H1 (cell line): ENCODE data around the gene DMXL2. TPM values are rescaled to one million over a fixed set of nuclear protein-coding genes. Genes with fewer than 3 reads are reported as not detected.

Source experiments
- CTCF ChIA-PET: fragments of 300-600 bp; sonication (Branson Sonifier 250); formaldehyde crosslinking; loops from one replicate; lab custom pipeline; 2021; ENCODE audit not compliant: partially characterized antibody; lab: Charles Lee
- POLR2A ChIA-PET: fragments of 300-600 bp; sonication (Branson Sonifier 250); formaldehyde crosslinking; loops from one replicate; lab custom pipeline; 2021; ENCODE audit warnings: inconsistent platforms; ENCODE audit not compliant: partially characterized antibody; lab: Charles Lee
- DNase-seq, 2 experiments: peaks; one replicate each; pipeline versions ENCODE4 v3.0.0 to v3.0.0-alpha.2; 2010 to 2022; ENCODE audit warnings: low spot score in 2 of 2, low read depth in 1 of 2, mixed read lengths in 1 of 2
- FAIRE-seq: peaks from 2 replicates; lab custom pipeline; 2011; peaks lifted over from hg19 to GRCh38; lab: Jason Lieb, UNC
- H2AFZ ChIP-seq: 2 replicates; pipeline ENCODE4 v1.8.1; 2012; ENCODE audit warnings: low read length, inconsistent platforms
- H2AK5ac ChIP-seq: 2 replicates; pipeline ENCODE4 v1.6.1; 2013; ENCODE audit warnings: low read depth, low read length
- H2BK120ac ChIP-seq: replicated peaks from 2 replicates; pipeline ENCODE3; 2013; ENCODE audit warnings: low read depth, low read length, inconsistent platforms
- H2BK12ac ChIP-seq: 2 replicates; pipeline ENCODE4 v1.6.1; 2013; ENCODE audit warnings: low read depth, low read length
- H2BK15ac ChIP-seq: 2 replicates; pipeline ENCODE4 v1.6.1; 2013; ENCODE audit warnings: low read length
- H2BK20ac ChIP-seq: 2 replicates; pipeline ENCODE4 v1.6.1; 2013; ENCODE audit warnings: low read length
- H2BK5ac ChIP-seq: 2 replicates; pipeline ENCODE4 v1.6.1; 2013; ENCODE audit warnings: low read depth, low read length
- H3K14ac ChIP-seq: 2 replicates; pipeline ENCODE4 v1.6.1; 2013; ENCODE audit warnings: inconsistent platforms; ENCODE audit not compliant: insufficient read length
- H3K18ac ChIP-seq: 2 replicates; pipeline ENCODE4 v1.6.1; 2013; ENCODE audit warnings: low read length; ENCODE audit errors: extremely low read depth
- H3K23ac ChIP-seq: 2 replicates; pipeline ENCODE4 v1.6.1; 2013; ENCODE audit warnings: inconsistent platforms; ENCODE audit not compliant: insufficient read length
- H3K23me2 ChIP-seq: 2 replicates; pipeline ENCODE4 v1.6.1; 2013; ENCODE audit warnings: low read depth, low read length
- H3K27ac ChIP-seq: 2 replicates; pipeline ENCODE4 v1.6.1; 2011; ENCODE audit warnings: low read depth, low read length, inconsistent platforms
- H3K27me3 ChIP-seq, 4 experiments: replicated peaks in 1 of 4; 1 replicate in 1 of 4; 2 replicates in 3 of 4; pipeline versions ENCODE4 v1.6.1 to v1.8.1; 2011 to 2013; ENCODE audit warnings: low read length in 3 of 4, mild to moderate bottlenecking in 3 of 4, inconsistent platforms in 2 of 4, mixed read lengths in 2 of 4, moderate library complexity in 1 of 4; ENCODE audit not compliant: control insufficient read depth in 3 of 4, insufficient read depth in 3 of 4; ENCODE audit errors: extremely low read depth in 1 of 4
- H3K36me3 ChIP-seq, 4 experiments: 2 replicates each; pipeline versions ENCODE4 v1.6.1 to v1.8.1; 2011 to 2013; ENCODE audit warnings: mild to moderate bottlenecking in 4 of 4, low read length in 3 of 4, moderate library complexity in 2 of 4, control low read depth in 1 of 4, inconsistent platforms in 1 of 4; ENCODE audit not compliant: insufficient read depth in 4 of 4, control insufficient read depth in 2 of 4
- H3K4ac ChIP-seq: replicated peaks from 2 replicates; pipeline ENCODE3; 2013; ENCODE audit warnings: low read length, low read depth, mixed read lengths, inconsistent platforms; ENCODE audit not compliant: insufficient read length
- H3K4me1 ChIP-seq, 4 experiments: replicated peaks in 1 of 4; 1 replicate in 1 of 4; 2 replicates in 3 of 4; pipeline versions ENCODE4 v1.6.1 to v1.8.1; 2011 to 2013; ENCODE audit warnings: low read length in 3 of 4, inconsistent platforms in 2 of 4, mixed read lengths in 1 of 4; ENCODE audit not compliant: insufficient read depth in 4 of 4, control insufficient read depth in 3 of 4
- H3K4me2 ChIP-seq, 2 experiments: 2 replicates each; pipeline versions ENCODE4 v1.6.1 to v1.8.1; 2011 to 2013; ENCODE audit warnings: low read depth in 2 of 2, low read length in 2 of 2, control low read depth in 1 of 2, inconsistent platforms in 1 of 2, mild to moderate bottlenecking in 1 of 2; ENCODE audit not compliant: insufficient read depth in 1 of 2
- H3K4me3 ChIP-seq, 4 experiments: fragments of 200-600, 300-600 bp in 1 of 4; sonication (generic), shearing (Covaris generic), sonication (Bioruptor Twin) in 1 of 4; 2 replicates each; pipeline versions ENCODE4 v1.5.1 to v1.8.1; 2011 to 2016; ENCODE audit warnings: low read length in 4 of 4, low read depth in 3 of 4, control low read depth in 2 of 4, inconsistent platforms in 2 of 4, mild to moderate bottlenecking in 2 of 4, mixed read lengths in 1 of 4, moderate library complexity in 1 of 4; ENCODE audit not compliant: insufficient read depth in 2 of 4; ENCODE audit errors: extremely low read depth in 1 of 4
- H3K56ac ChIP-seq: replicated peaks from 2 replicates; pipeline ENCODE3; 2013; ENCODE audit warnings: low read depth, mild to moderate bottlenecking, mixed read lengths, low read length, inconsistent platforms; ENCODE audit not compliant: insufficient read length
- H3K79me1 ChIP-seq: 2 replicates; pipeline ENCODE4 v1.6.1; 2013; ENCODE audit warnings: low read depth, low read length, control low read depth
- H3K79me2 ChIP-seq, 2 experiments: 2 replicates each; pipeline versions ENCODE4 v1.6.1 to v1.8.1; 2012 to 2013; ENCODE audit warnings: low read length in 2 of 2, mild to moderate bottlenecking in 2 of 2, inconsistent platforms in 1 of 2; ENCODE audit not compliant: insufficient read depth in 2 of 2, control insufficient read depth in 1 of 2
- H3K9ac ChIP-seq, 4 experiments: replicated peaks in 1 of 4; 1 replicate in 1 of 4; 2 replicates in 3 of 4; pipeline versions ENCODE4 v1.6.1 to v1.8.1; 2011 to 2013; ENCODE audit warnings: low read depth in 3 of 4, low read length in 3 of 4, control low read depth in 2 of 4, mild to moderate bottlenecking in 2 of 4, moderate library complexity in 2 of 4, inconsistent platforms in 1 of 4; ENCODE audit errors: extremely low read depth in 1 of 4
- H3K9me3 ChIP-seq, 2 experiments: 2 replicates each; pipeline versions ENCODE4 v1.6.1 to v1.8.1; 2012 to 2013; ENCODE audit warnings: mild to moderate bottlenecking in 2 of 2, moderate library complexity in 2 of 2, control low read depth in 1 of 2, inconsistent platforms in 1 of 2, low read depth in 1 of 2, low read length in 1 of 2, mixed read lengths in 1 of 2; ENCODE audit not compliant: insufficient read depth in 2 of 2
- H4K20me1 ChIP-seq, 2 experiments: replicated peaks in 1 of 2; 2 replicates each; pipeline versions ENCODE3 to v1.8.1; 2011 to 2013; ENCODE audit warnings: inconsistent platforms in 2 of 2, low read length in 2 of 2, mild to moderate bottlenecking in 1 of 2; ENCODE audit not compliant: insufficient read depth in 2 of 2, control insufficient read depth in 1 of 2
- H4K5ac ChIP-seq: 2 replicates; pipeline ENCODE4 v1.6.1; 2013; ENCODE audit warnings: low read length, low read depth, mixed read lengths, inconsistent platforms; ENCODE audit not compliant: insufficient read length
- H4K8ac ChIP-seq: 2 replicates; pipeline ENCODE4 v1.8.0; 2013; ENCODE audit warnings: mild to moderate bottlenecking, moderate library complexity, low read length, inconsistent platforms; ENCODE audit not compliant: insufficient read depth; ENCODE audit errors: extremely low read depth
- H4K91ac ChIP-seq: replicated peaks from 2 replicates; pipeline ENCODE3; 2013; ENCODE audit warnings: low read length, mixed read lengths, inconsistent platforms; ENCODE audit not compliant: insufficient read length
- CEBPB ChIP-seq: IDR thresholded peaks from 2 replicates; pipeline ENCODE4 v1.6.1; 2012; ENCODE audit warnings: low read depth, low read length
- CHD1 ChIP-seq: IDR thresholded peaks from 2 replicates; pipeline ENCODE4 v1.6.1; 2012; ENCODE audit warnings: low read depth, low read length, improper control_type of control experiment
- GABPA ChIP-seq: IDR thresholded peaks from 2 replicates; pipeline ENCODE4 v1.6.1; 2011; ENCODE audit warnings: mild to moderate bottlenecking, low read length, moderate library complexity, borderline replicate concordance; ENCODE audit not compliant: insufficient read depth
- JUND ChIP-seq: IDR thresholded peaks from 2 replicates; pipeline ENCODE4 v1.6.1; 2011; ENCODE audit warnings: mild to moderate bottlenecking, improper control_type of control experiment, low read length
- MAFK ChIP-seq: IDR thresholded peaks from 2 replicates; pipeline ENCODE4 v1.6.1; 2012; ENCODE audit warnings: low read depth, mild to moderate bottlenecking, improper control_type of control experiment, low read length
- NANOG ChIP-seq: IDR thresholded peaks from 2 replicates; pipeline ENCODE4 v1.6.1; 2011; ENCODE audit warnings: low read length, low read depth, mild to moderate bottlenecking, inconsistent platforms; ENCODE audit not compliant: insufficient read depth, poor library complexity, severe bottlenecking
- SIX5 ChIP-seq: IDR thresholded peaks from 2 replicates; pipeline ENCODE4 v1.6.1; 2011; ENCODE audit warnings: mild to moderate bottlenecking, low read depth, low read length
- SP2 ChIP-seq: IDR thresholded peaks from 2 replicates; pipeline ENCODE4 v1.6.1; 2012; ENCODE audit warnings: mild to moderate bottlenecking, low read length, inconsistent platforms
- WGBS, 2 experiments: shearing (Covaris generic) in 1 of 2; methylation state at CpG; one replicate each; pipeline versions ENCODE4 v1.1.6 to v1.1.7; 2013 to 2015; ENCODE audit warnings: low lambda C conversion rate in 2 of 2, mixed read lengths in 2 of 2, inconsistent platforms in 1 of 2, low coverage in 1 of 2, missing lambda C conversion rate in 1 of 2; ENCODE audit not compliant: insufficient replicate concordance in 2 of 2, insufficient coverage in 1 of 2, insufficient read length in 1 of 2; ENCODE audit errors: extremely low coverage in 1 of 2, missing lambda C conversion rate in 1 of 2; 5-methylcytosine and 5-hydroxymethylcytosine counted together
- polyA plus RNA-seq, 7 experiments: library from polyadenylated mRNA; depleted of rRNA in 3 of 7; stranded (reverse) in 5 of 7; unstranded in 2 of 7; fragments of >200 nt in 5 of 7; fragments of 200-250 nt in 2 of 7; gene quantifications; 1 replicate in 5 of 7; 2 replicates in 1 of 7; 4 replicates in 1 of 7; pipeline versions ENCODE4 v1.2.1 to v1.2.3, GENCODE V29; 2011 to 2013; ENCODE audit warnings: missing spikeins in 2 of 7, mixed read lengths in 2 of 7
- total RNA-seq: library from RNA; stranded (reverse); fragmentation: NEBNext Ultra II Directional; extraction: Animal tissue kit (Norgen Biotek cat#: 25700); gene quantifications from 2 replicates; pipeline ENCODE4 v1.2.1, GENCODE V29; 2021

The DMXL2 gene
- total and polyA plus RNA-seq, 2 of the 8 experiments (the other 6 are each of a cell fraction or from before 2014, with no cell fraction given), result 9.5 to 10.6 TPM

GRCh38 chr15:51603002-51603401 lies 19.6 kb downstream of the DMXL2 start:
- Histone ChIP-seq H2BK15ac (no peak overlapping the region), H3K27me3 (no peaks in the 10 kb centered on the region), H3K4me1 (no peaks in the 10 kb centered on the region), H3K56ac (no peak overlapping the region), H4K91ac (no peak overlapping the region), H3K79me1 (no peaks in the 10 kb centered on the region), H3K14ac (no peak overlapping the region), H3K4me2 (no peak overlapping the region), H2BK5ac (no peak overlapping the region), H2AFZ (no peak overlapping the region), H3K36me3 (no peaks in the 10 kb centered on the region), H4K5ac (no peak overlapping the region), H2AK5ac (no peak overlapping the region), H3K4ac (no peak overlapping the region), H2BK12ac (no peak overlapping the region), H3K23me2 (no peaks in the 10 kb centered on the region), H3K4me3 (no peak overlapping the region), H2BK20ac (no peak overlapping the region), H3K18ac (no peak overlapping the region), H3K27ac (no peak overlapping the region), H4K20me1 (no peaks in the 10 kb centered on the region), H2BK120ac (no peak overlapping the region), H4K8ac (no peak overlapping the region), H3K9me3 (no peaks in the 10 kb centered on the region), H3K79me2 (no peaks in the 10 kb centered on the region), H3K23ac (no peak overlapping the region), H3K9ac (no peak overlapping the region)
- DNase-seq, result no peak
- no peak for FAIRE-seq
- TF ChIP-seq CEBPB, result no peak
- TF ChIP-seq NANOG, result no peak
- no peak for TF ChIP-seq JUND
- TF ChIP-seq SIX5, result no peak
- TF ChIP-seq CHD1, result no peak
- no peak for TF ChIP-seq GABPA
- TF ChIP-seq SP2, result no peak
- no peak for TF ChIP-seq MAFK
- ChIA-PET CTCF (interaction anchor here (1.1 kb wide), 1 partner anchor 49 kb away, joined by 3 read pairs; no protein-coding TSS in a partner anchor), POLR2A (no interaction called here)
- WGBS, 2 experiments, result 83% methylated on average over 2 of the region's 2 CpGs; no CpG with 5 or more reads in 1 of the 2 experiments
